Measurements from ENCODE around the gene TENT5D.

GRCh38 chrX:80423000-80423399 is 2.8 kb downstream of the TENT5D start:
- TF ChIP-seq CTCF (conservative IDR thresholded peaks at IDR 0.05) (no peak), ZFX (IDR thresholded peaks at IDR 0.05) (no peak)

All from C4-2B (cell line).